Muscle of back (tissue), 11 donors: ENCODE data around the gene SAMD14. TPM values are rescaled to one million over a fixed set of nuclear protein-coding genes. Genes with fewer than 3 reads are reported as not detected.

ENCODE experiments used
- DNase-seq, 3 donors: peaks; one replicate each; pipeline versions ENCODE4 v3.0.0 to v3.0.0-alpha.2; 2013
- polyA plus RNA-seq, 10 donors: library from polyadenylated mRNA; unstranded; fragments of 120-200 nt; gene quantifications; one replicate each; pipeline ENCODE4 v1.2.1, GENCODE V29; 2013; ENCODE audit not compliant: insufficient read length in 10 of 10

Gene SAMD14
- polyA plus RNA-seq, 10 donors = 2.5 to 7.7 (median 4.8) TPM

DNA sequence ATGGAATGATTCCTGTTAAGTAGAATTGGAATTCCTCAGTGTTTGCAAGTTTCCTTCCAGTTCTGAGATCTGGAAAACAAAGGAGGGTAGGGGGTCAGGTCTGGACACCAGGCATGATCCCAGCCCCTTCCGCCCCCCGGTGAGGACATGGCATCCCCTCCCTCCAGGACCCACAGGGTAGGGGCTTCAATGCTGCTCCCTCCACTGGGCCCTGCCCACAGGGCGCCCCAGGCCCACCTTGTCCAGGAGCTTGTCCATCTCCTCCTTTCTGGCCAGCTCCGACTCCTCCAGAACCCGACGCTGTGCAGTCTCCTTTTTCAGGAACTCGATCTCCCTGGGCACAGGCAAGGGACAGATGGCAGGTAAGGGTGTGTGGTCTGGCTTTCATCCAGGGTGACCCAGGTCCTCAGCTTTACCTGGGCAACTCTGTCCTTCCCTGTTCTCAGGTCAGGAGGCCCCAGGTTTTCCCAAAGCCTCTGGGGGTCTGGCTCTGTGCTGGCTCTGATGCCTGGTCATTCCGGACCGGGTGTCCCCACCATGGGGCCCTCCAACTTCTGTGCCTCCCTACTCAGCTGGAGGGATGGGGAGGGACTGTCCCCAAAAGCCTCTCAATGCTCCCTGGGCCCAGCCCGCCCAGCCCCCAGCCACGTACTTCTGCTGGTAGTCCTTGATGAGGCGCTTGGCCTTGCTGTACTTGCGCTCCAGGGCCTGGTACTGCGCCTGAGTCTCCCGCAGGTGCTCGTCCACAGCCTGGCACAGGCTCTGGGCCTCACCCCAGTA is 5.5 kb upstream of the SAMD14 start:
- no peak for DNase-seq

- DNase-seq = no peak
Observed at GRCh38 chr17:50134206-50135110, 4.5 kb upstream of the SAMD14 start.

DNA sequence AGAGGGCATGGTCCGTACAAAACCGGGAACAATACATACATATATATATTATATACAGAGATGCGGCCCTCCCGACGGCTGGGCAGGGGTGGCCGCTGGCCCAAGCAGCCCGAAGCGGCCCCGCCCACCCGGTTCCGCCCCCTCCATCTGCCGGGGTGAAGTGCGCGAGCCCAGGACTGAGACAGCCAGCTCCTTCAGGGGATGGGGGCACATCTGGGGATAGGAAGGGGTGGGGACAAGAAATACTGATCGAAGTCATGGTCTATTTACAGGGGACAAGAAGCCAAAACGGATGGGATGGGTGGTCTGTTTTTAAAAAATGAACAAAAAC is 3.8 kb upstream of the SAMD14 start:
- DNase-seq = no peak

DNA sequence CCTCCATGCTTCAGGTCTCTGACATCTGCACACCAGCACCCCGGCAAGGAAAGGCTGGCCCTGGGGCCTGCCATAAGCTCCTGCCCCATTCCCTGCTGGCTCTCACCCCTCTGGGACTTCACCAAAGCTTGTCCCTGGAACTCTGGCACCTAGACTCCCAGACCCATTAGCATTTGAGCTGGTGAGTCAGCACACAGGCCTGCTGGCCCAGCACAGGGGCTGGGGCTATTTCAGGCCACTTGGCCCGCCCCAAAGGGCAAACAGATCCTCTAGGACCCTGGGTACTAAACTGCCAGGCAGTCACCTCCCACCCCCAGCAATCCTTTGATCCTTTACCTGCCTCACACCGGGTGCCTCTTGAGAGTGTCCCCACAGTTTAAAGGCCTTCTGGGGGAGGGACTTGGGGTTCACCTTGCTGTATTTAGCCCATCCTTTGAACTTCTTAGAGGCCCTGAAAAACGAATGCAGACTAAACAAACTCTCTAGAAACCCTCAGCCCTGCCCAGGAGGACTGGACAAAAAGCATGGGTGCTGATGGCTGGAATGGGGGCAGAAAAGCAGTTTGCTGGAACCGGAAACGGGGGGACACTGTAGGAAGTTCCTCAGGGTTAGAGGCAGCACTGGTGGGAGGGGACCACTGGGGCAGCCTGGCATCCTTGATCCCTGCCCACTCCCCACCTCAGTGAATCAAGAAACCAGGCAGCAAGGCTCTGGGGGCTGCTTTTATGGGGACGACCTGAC is 3.2 kb upstream of the SAMD14 start:
- DNase-seq = no peak

DNA sequence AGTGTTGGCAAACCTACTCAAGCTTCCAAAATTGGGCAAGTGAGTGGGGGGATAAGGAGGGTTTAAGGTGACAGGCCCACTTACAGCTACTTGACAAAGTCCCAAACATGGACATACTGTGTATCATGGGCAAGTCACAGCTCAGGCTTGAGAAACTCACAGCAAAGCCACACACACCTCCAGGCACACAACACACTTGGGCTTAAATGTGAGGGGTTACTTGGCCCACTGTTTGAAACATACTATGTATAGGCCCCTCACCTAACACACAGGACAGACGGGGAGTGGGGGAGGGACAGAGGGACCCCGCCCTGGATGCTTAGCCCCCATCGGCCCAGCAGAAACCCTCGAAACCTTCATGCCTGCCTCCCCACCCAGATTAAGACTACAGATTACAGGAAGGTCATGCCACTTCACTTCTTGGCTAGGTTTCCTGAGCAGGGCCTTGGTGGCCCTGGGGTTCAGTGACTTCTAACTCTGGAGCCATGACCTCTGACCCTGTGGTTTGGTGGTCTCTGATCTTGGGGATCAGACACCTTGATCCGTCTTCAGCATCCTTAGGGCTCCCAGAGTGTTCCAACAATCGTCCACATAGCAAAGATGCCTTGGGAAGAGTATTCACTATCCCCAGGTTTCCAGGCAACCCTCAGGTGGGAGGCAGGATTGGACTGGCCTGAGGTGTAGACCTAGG is 2.3 kb upstream of the SAMD14 start:
- DNase-seq = no peak

GRCh38 chr17:50130559-50131305 is 772 bp upstream of the SAMD14 start:
- no peak for DNase-seq

DNA sequence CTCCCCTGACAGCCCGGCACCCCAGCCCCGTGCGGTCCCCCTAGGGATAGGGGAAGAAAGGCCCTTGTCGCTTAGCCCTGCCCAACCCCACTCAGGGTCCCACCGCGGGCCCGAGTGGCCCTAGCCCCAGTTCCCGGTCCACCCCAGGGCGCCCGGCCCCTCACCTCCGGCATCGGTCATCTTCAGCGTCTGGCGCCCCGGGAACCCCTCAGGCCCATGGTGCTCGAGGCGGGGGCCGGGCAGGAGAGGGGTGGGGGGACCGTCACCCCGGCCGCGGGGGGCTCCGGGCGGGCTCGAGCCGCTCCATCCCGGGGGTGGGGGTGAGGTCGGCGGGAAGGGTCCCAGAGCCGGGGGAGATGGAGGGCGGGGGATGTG is 620 bp downstream of the SAMD14 start:
- no peak for DNase-seq

DNA sequence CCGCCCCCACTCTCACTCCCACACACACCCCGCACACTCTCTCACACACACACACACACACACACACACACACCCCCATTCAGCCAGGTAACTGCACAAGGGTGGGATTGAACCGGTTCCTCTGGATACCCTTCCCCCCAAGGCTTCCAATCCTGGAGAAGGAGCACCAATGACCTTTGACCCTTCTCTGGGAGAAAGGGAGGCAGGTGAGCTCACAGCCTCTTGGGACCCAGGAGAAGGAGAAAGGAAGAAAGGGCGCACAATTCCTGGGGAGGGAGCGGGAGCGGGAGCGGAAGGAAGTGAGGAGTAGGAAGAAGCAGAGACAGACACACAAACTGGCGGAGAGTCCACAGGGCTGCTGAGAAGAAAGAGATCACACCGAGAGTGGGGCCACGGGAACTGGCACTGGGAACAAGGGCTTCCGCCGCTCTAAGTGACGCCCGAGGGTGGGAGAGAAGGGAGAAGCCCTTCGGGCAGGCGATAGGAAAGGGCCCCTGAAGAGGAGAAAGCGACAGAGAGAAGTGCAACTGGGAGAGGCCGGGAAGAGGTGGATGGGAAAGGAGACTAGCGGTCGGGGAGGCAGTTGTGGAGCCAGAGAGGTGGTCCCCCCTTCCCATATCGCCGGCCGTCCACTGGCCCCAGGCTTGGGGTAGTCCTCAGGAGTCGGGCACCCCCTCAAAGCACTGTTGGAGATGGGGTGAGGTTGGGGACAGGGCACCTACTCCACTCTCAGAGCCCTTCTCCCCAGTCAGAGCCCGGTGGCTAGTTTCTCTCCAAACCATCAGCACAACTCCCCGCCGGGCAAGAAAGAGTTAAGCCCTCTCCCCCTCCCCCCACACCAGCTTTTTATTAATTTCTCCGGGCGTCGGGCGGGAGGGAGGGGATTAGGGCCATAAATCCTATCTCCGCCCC is 1.3 kb downstream of the SAMD14 start:
- DNase-seq = peak in 1 of 3 donors; percentile 77

DNA sequence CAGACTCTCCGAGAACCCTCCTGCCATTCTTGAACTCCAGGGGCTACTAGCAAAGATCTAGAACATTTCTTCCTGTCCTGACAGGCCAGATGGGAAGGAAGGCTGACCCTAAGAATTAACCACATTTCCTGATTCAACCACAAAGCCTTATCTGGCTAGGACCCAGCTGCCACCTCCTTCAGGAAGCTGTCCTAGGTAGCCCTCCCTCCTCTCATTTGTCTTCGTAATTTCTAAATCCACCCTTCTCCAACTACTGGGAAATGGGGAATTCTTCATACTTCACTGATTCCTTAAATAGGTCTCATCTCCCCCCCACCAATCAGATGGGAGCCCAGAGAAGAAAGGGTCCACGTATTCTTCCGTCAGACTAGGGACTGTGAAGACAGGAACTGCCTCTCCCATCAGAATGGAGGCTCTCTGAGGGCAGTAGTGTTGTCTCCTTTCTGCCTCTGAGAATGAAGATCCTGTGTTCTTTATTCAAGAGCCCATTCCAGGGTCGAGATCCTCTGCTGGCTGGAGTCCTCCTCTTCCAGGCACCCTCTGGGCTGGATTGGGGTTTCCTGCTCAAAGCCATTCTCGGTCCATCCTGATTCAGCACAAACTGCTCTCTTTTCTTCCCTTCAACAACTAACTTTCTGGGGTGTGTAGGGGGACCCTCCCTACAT is 2.1 kb downstream of the SAMD14 start:
- DNase-seq = no peak

DNA sequence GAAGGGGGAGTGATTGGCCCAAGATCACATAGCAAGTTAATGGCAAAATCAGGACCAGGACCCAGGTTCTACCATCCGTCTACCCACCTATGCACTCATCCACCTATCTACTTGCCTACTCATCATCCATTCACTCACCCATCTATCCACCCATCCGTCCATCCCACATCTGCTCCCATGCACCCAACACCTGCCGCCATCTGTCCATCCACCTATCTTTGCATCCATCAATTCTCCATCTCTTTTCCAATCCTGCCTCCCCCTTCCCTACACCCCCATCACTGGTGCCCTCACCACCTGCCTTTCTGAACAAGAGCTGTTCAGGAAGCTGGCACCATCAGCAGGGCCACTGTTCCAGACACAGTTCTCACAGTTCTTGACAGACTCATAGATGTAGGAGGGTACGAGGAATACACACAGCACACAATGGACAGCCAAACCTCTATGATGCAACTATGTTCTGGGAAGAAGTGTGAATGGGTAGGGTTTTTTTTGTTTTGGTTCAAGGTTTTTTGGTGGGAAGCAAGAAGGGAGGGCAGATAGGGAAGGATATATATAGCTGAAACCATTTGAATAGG is 4.5 kb downstream of the SAMD14 start:
- DNase-seq = no peak

GRCh38 chr17:50123649-50124349 is 6.2 kb downstream of the SAMD14 start:
- DNase-seq = peak in 1 of 3 donors; percentile 71

DNA sequence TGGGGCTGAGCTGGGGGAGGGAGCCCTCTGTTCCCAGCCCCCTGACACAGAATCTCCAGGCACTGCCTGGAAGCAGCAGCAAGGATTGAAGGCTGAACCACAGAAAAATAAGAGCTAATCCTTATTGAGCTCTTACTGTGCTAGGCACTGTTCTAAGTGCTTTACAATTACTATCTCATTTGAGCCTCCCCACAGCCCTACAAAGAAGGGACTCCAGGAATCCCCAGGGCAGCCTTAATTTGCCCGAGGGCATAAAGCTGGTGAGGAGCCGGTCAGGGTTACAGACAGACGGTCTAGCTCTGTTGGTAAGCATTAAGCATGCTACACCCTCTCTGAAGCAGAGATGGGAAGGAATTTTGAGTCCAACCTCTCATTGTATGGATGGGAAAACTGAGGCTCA is 7.0 kb downstream of the SAMD14 start:
- no peak for DNase-seq

GRCh38 chr17:50120475-50121253 is 9.3 kb downstream of the SAMD14 start:
- no peak for DNase-seq

GRCh38 chr17:50118828-50119218 is 11.1 kb downstream of the SAMD14 start:
- no peak for DNase-seq

GRCh38 chr17:50118076-50118827 is 11.7 kb downstream of the SAMD14 start:
- no peak for DNase-seq

DNA sequence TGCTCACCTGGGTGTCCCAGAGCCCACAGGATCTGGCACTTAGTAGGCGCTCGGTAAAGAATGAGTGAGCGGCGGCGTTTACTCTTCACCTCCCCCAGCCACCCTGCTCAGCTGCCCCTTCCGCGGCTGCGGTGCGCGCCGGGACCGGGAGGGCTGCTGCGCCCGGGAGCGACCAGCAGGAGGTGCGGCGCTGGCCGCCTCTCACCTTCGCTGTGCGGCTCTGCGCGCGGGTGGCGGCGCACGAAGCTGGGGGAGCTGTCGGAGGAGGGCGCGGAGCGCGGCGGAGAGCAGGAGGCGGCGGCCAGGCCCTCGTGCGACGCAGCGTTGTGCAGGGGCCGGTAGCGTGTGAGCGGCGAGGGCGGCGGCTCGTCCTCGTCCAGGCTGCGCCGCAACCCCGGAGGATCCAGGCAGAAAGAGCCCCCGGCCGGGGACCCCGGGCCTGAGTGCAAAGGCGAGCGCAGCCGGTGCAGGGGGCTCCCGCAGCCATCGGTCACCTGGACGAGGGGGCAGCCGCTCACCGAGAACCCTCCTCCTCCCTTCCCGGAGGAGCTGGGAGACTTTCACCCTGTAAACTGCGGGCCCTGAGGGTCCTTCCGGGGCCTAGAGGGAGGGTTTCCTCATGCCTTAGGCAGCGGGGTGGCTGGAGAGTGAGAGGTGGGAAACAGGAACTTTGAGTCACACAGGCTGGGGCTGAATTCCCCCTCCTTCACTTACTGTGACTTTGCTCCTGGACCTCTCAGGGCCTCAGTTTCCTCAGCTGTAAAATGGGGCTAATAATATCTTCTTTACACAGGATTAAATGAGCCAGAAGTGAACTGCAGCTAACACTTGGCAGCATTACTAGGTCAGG is 12.5 kb downstream of the SAMD14 start:
- peak in 2 of 3 donors; percentile 74 to 86 for DNase-seq
